SK-N-MC (cell line): ENCODE measurements around the gene SCGB2A2.

Source experiments
- EZH2 ChIP-seq: fragments of 200-600 bp; sonication (generic); IDR thresholded peaks from one replicate; pipeline ENCODE4 v1.6.1; 2017; ENCODE audit warnings: antibody characterized with exemption
- POLR2AphosphoS5 ChIP-seq: IDR thresholded peaks from 2 replicates; pipeline ENCODE4 v1.6.1; 2012; ENCODE audit warnings: mild to moderate bottlenecking, low read depth, low read length, borderline replicate concordance

GRCh38 chr11:62264004-62264403 is 6.0 kb upstream of the SCGB2A2 start:
- TF ChIP-seq POLR2AphosphoS5 (no peak), EZH2 (no peak)
